NT2/D1 (cell line): ENCODE data around the gene HABP2.

Source experiments
- DNase-seq: peaks from one replicate; pipeline ENCODE4 v3.0.0-alpha.2; 2011; ENCODE audit warnings: low read depth, low spot score
- H3K27me3 ChIP-seq: 2 replicates; pipeline ENCODE4 v1.6.0; 2011; ENCODE audit warnings: mild to moderate bottlenecking; ENCODE audit not compliant: insufficient read length, insufficient read depth
- H3K36me3 ChIP-seq: 2 replicates; pipeline ENCODE4 v1.6.1; 2011; ENCODE audit warnings: mild to moderate bottlenecking, low read length, mixed read lengths; ENCODE audit not compliant: insufficient read depth, insufficient read length
- H3K4me1 ChIP-seq: 2 replicates; pipeline ENCODE4 v1.5.1; 2011; ENCODE audit not compliant: insufficient read depth, insufficient read length
- H3K4me3 ChIP-seq: 2 replicates; pipeline ENCODE4 v1.5.1; 2011; ENCODE audit warnings: low read depth; ENCODE audit not compliant: insufficient read length
- H3K9ac ChIP-seq: 2 replicates; pipeline ENCODE4 v1.6.0; 2011; ENCODE audit warnings: low read depth; ENCODE audit not compliant: insufficient read length
- H3K9me3 ChIP-seq: 2 replicates; pipeline ENCODE4 v1.5.1; 2011; ENCODE audit warnings: mild to moderate bottlenecking, low read length; ENCODE audit not compliant: insufficient read depth
- SUZ12 ChIP-seq: IDR thresholded peaks from 2 replicates; pipeline ENCODE4 v1.6.1; 2011; ENCODE audit not compliant: insufficient read length, insufficient read depth; ENCODE audit errors: extremely low read depth
- YY1 ChIP-seq: IDR thresholded peaks from 2 replicates; pipeline ENCODE4 v1.6.1; 2011; ENCODE audit not compliant: insufficient read length, insufficient read depth
- ZNF274 ChIP-seq: IDR thresholded peaks from 2 replicates; pipeline ENCODE4 v1.6.1; 2011; ENCODE audit warnings: mild to moderate bottlenecking, low read depth, low read length

HABP2 gene

GRCh38 chr10:113578773-113579172 lies 25.9 kb downstream of the HABP2 start:
- Histone ChIP-seq H3K27me3 (no peaks in the 10 kb centered on the region), H3K9me3 (no peaks in the 10 kb centered on the region), H3K36me3 (no peaks in the 10 kb centered on the region), H3K4me3 (no peak overlapping the region), H3K4me1 (no peaks in the 10 kb centered on the region), H3K9ac (no peak overlapping the region)
- DNase-seq = no peak
- TF ChIP-seq ZNF274 (no peak), SUZ12 (no peak), YY1 (no peak)

DNA sequence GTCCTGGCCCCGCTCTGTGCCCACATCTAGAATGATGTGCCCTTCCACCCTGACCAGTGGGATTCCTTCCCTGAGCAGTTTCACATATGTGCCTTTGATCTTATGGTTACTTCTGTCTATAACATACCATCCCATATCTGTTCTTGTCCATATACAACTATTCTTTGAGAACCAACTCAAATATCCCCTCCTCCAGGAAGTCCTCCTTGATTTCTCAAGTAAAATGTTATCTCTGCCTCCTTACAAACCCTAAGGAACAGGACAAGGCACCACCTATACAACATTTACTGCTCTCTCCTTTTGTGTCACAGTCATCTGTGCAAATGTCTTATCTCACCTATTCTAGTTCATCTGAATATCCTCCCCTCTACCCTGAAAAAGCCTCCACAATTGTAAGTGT lies 28.2 kb downstream of the HABP2 start:
- Histone ChIP-seq H3K4me3 (no peak overlapping the region), H3K27me3 (no peaks in the 10 kb centered on the region), H3K4me1 (no peaks in the 10 kb centered on the region), H3K9me3 (no peaks in the 10 kb centered on the region), H3K9ac (no peak overlapping the region), H3K36me3 (no peaks in the 10 kb centered on the region)
- TF ChIP-seq SUZ12 (no peak), ZNF274 (no peak), YY1 (no peak)
- DNase-seq = no peak

- Histone ChIP-seq H3K27me3 (no peaks in the 10 kb centered on the region), H3K9ac (no peak overlapping the region), H3K9me3 (no peaks in the 10 kb centered on the region), H3K36me3 (no peaks in the 10 kb centered on the region), H3K4me3 (no peak overlapping the region), H3K4me1 (no peaks in the 10 kb centered on the region)
- TF ChIP-seq ZNF274 (no peak), YY1 (no peak), SUZ12 (no peak)
- no peak for DNase-seq
Measured at GRCh38 chr10:113583571-113583970, 30.7 kb downstream of the HABP2 start.

- TF ChIP-seq ZNF274 (no peak), SUZ12 (no peak), YY1 (no peak)
- H3K36me3 ChIP-seq = no peaks in the 10 kb centered on the region
- no peak overlapping the region for H3K9ac ChIP-seq
- H3K4me1 ChIP-seq = no peaks in the 10 kb centered on the region
- no peaks in the 10 kb centered on the region for H3K9me3 ChIP-seq
- H3K4me3 ChIP-seq = no peak overlapping the region
- DNase-seq = no peak
- H3K27me3 ChIP-seq = peaks cover 2% of the 10 kb centered on the region
Measured at GRCh38 chr10:113585949-113586348, 33.1 kb downstream of the HABP2 start.

GRCh38 chr10:113589201-113589770 lies 36.4 kb downstream of the HABP2 start:
- Histone ChIP-seq H3K4me1 (no peaks in the 10 kb centered on the region), H3K36me3 (no peaks in the 10 kb centered on the region), H3K9me3 (no peaks in the 10 kb centered on the region), H3K27me3 (peaks cover 2% of the 10 kb centered on the region), H3K4me3 (no peak overlapping the region), H3K9ac (no peak overlapping the region)
- no peak for DNase-seq
- no peak for TF ChIP-seq SUZ12
- TF ChIP-seq ZNF274 = no peak
- TF ChIP-seq YY1 = no peak

DNA sequence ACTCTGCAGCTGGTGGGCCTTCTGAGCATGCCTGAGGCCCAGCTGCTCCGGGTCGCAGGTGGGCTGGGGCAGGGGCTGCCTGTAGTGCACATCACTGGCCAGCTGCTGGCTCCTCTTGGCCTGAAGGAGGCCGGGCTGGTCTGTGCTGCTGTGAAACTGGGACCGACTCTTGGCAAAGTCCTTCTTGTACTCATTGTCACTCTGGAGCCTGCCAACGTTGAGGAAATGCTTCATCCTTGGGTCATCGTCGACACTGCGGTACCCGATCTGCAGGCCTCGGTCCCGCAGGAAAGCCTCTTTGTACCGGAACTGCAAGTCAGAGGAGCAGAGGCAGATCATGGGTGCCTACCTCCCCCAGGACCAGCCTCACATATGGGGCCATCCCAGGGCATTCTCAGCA lies 37.7 kb downstream of the HABP2 start:
- TF ChIP-seq ZNF274 = no peak
- no peak for TF ChIP-seq YY1
- no peak for TF ChIP-seq SUZ12
- Histone ChIP-seq H3K27me3 (peaks cover 2% of the 10 kb centered on the region), H3K4me1 (peaks cover 2% of the 10 kb centered on the region), H3K9ac (no peak overlapping the region), H3K9me3 (no peaks in the 10 kb centered on the region), H3K36me3 (no peaks in the 10 kb centered on the region), H3K4me3 (no peak overlapping the region)
- no peak for DNase-seq

DNA sequence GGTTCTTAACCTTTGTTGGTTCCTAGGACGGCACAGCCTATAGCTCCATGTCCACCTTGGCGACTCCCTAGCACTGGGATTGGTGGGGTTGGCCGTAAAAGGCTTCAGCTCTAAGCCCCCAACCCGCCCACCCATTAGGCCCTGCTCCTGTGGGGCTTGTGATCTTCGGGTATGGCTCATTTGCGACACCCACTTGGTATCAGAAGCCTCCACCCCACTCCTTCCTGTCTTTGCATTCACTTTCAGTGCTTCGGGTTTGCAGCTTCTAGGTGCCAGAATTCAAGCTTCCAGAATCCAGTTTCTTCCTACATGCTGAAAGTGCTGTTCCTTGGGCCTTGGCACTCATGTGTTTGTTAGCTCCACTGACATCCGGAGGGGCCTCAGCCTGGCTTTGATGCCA lies 39.5 kb downstream of the HABP2 start:
- Histone ChIP-seq H3K27me3 (peaks cover 2% of the 10 kb centered on the region), H3K9me3 (no peaks in the 10 kb centered on the region), H3K4me3 (no peak overlapping the region), H3K36me3 (no peaks in the 10 kb centered on the region), H3K9ac (no peak overlapping the region), H3K4me1 (peaks cover 2% of the 10 kb centered on the region)
- TF ChIP-seq ZNF274 = no peak
- no peak for DNase-seq

- H3K27me3 ChIP-seq = peaks cover 2% of the 10 kb centered on the region
- H3K9me3 ChIP-seq = no peaks in the 10 kb centered on the region
- H3K4me3 ChIP-seq = no peak overlapping the region
- H3K4me1 ChIP-seq = peaks cover 2% of the 10 kb centered on the region
- TF ChIP-seq SUZ12 (no peak), ZNF274 (no peak), YY1 (no peak)
- H3K36me3 ChIP-seq = no peaks in the 10 kb centered on the region
- no peak overlapping the region for H3K9ac ChIP-seq
- DNase-seq = no peak
Measured at GRCh38 chr10:113594652-113595051, 41.8 kb downstream of the HABP2 start.
